ENCODE results near the gene EED. TPM values are rescaled to one million over a fixed set of nuclear protein-coding genes. Genes with fewer than 3 reads are reported as not detected.

The EED gene
- polyA plus RNA-seq, 3 donors, result 2.3 to 17.8 (median 5.1) TPM

DNA sequence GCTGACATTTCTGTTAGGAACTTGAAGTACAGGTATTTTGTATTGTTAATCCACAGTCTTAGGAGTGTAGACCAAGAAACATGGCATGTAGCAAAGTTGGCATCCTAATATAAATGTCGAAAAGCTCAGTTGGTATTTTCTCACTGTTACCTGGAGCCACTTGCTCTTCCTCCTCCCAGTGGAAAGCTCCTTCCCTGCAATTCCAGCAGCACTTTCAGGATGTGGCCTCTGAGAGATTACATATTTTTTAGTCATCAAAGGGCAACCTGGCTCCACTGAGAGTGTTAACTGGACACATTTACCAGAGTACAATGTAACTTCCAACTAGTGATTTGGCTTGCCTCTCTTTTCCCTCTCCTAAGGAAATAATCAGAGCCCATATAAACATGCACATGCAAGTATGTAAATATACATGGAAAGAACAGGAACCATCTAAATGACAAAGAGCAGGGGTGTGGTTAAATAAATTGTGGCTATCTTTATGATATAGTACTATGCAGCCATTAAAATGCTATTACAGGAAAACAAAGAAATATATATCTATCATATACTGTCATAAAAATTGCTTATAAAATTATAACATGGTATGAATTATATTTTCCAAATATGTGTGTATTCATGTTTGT, 14.3 kb upstream of the EED start:
- Histone ChIP-seq H2AFZ (ENCODE audit: insufficient read depth, low read depth, low read length, poor library complexity, severe bottlenecking) (no peak overlapping the region), H3K4me3 (replicated peaks in 1 of 3; ENCODE audit: low read depth in 2 of 3, low read length in 3 of 3) (no peak overlapping the region), H3K27ac (ENCODE audit: low read depth in 1 of 2, low read length in 2 of 2) (no peak overlapping the region), H3K9ac (ENCODE audit: insufficient read depth, low read length, poor library complexity, severe bottlenecking) (no peak overlapping the region), H3K79me2 (ENCODE audit: insufficient read depth, low read length) (no peaks in the 10 kb centered on the region), H4K20me1 (ENCODE audit: insufficient read depth, low read length) (no peaks in the 10 kb centered on the region), H3K9me3 (replicated peaks in 1 of 2; ENCODE audit: control insufficient read depth in 1 of 2, insufficient read depth in 1 of 2, low read length in 2 of 2) (no peaks in the 10 kb centered on the region), H3K36me3 (replicated peaks in 1 of 2; ENCODE audit: control insufficient read depth in 1 of 2, insufficient read depth in 2 of 2, low read length in 2 of 2) (no peaks in the 10 kb centered on the region), H3K27me3 (ENCODE audit: control insufficient read depth in 2 of 2, insufficient read depth in 2 of 2, low read length in 2 of 2) (no peaks in the 10 kb centered on the region), H3K4me1 (ENCODE audit: control insufficient read depth in 1 of 2, insufficient read depth in 2 of 2, low read length in 2 of 2) (no peaks in the 10 kb centered on the region), H3K4me2 (replicated peaks; ENCODE audit: extremely low read depth, low read length, poor library complexity, severe bottlenecking) (no peak overlapping the region)
- DNase-seq, result no peak
- intact Hi-C loops (cut with micrococcal nuclease), result no loop called here
- Mint-ChIP-seq H3K4me1 (peaks cover 8% of the 10 kb centered on the region), H3K4me3 (no peak overlapping the region), H3K36me3 (no peaks in the 10 kb centered on the region), H3K27me3 (ENCODE audit: low read depth in 3 of 3) (peaks cover 0 to 7% (median 6%) of the 10 kb centered on the region in 3 donors), H3K27ac (no peak overlapping the region), H3K9me3 (peaks cover 0 to 2% (median 0%) of the 10 kb centered on the region in 7 donors)
- TF ChIP-seq, protein P1, sequence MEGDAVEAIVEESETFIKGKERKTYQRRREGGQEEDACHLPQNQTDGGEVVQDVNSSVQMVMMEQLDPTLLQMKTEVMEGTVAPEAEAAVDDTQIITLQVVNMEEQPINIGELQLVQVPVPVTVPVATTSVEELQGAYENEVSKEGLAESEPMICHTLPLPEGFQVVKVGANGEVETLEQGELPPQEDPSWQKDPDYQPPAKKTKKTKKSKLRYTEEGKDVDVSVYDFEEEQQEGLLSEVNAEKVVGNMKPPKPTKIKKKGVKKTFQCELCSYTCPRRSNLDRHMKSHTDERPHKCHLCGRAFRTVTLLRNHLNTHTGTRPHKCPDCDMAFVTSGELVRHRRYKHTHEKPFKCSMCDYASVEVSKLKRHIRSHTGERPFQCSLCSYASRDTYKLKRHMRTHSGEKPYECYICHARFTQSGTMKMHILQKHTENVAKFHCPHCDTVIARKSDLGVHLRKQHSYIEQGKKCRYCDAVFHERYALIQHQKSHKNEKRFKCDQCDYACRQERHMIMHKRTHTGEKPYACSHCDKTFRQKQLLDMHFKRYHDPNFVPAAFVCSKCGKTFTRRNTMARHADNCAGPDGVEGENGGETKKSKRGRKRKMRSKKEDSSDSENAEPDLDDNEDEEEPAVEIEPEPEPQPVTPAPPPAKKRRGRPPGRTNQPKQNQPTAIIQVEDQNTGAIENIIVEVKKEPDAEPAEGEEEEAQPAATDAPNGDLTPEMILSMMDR (IDR thresholded peaks at IDR 0.05), result no peak
- no CpG with 5 or more reads among the region's 1 CpG for WGBS (ENCODE audit: insufficient coverage)

DNA sequence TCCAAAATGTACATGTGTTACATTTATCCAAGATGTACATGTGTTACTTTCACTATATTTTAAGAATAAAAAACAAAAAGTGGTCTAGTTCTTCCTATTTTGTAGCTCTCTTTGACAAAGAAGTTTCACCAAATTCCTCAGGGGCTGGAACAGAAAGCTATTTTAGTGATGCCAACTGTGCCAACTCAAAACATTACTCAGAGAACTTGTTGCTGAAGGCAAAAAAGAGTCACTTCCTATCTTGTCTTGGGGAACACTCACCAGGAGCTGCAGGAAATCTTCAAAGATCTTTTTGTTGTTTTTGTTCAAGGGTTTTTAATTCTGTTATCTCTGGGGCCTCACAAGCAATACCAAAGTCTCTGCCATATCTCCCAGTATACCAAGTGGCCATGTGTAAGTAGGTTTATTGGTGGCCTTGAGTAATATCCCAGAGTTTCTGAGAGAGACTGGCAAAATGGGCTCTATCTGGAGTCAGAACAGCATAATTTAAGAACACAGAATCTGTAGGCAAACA, 13.6 kb upstream of the EED start:
- H2AFZ ChIP-seq (ENCODE audit: insufficient read depth, low read depth, low read length, poor library complexity, severe bottlenecking), result no peak overlapping the region
- H3K9me3 ChIP-seq (replicated peaks in 1 of 2; ENCODE audit: control insufficient read depth in 1 of 2, insufficient read depth in 1 of 2, low read length in 2 of 2), result no peaks in the 10 kb centered on the region
- H4K20me1 ChIP-seq (ENCODE audit: insufficient read depth, low read length), result no peaks in the 10 kb centered on the region
- no peaks in the 10 kb centered on the region for H3K4me1 ChIP-seq (ENCODE audit: control insufficient read depth in 1 of 2, insufficient read depth in 2 of 2, low read length in 2 of 2)
- no peak overlapping the region for H3K27ac ChIP-seq (ENCODE audit: low read depth in 1 of 2, low read length in 2 of 2)
- Mint-ChIP-seq H3K27me3 (ENCODE audit: low read depth in 3 of 3) (peaks cover 0 to 7% (median 6%) of the 10 kb centered on the region in 3 donors), H3K27ac (no peak overlapping the region), H3K4me1 (peaks cover 8% of the 10 kb centered on the region), H3K4me3 (no peak overlapping the region), H3K36me3 (no peaks in the 10 kb centered on the region), H3K9me3 (peaks cover 0 to 2% (median 0%) of the 10 kb centered on the region in 7 donors)
- intact Hi-C loops (cut with micrococcal nuclease), result no loop called here
- H3K27me3 ChIP-seq (ENCODE audit: control insufficient read depth in 2 of 2, insufficient read depth in 2 of 2, low read length in 2 of 2), result no peaks in the 10 kb centered on the region
- DNase-seq, result no peak
- no peaks in the 10 kb centered on the region for H3K79me2 ChIP-seq (ENCODE audit: insufficient read depth, low read length)
- no peak overlapping the region for H3K4me3 ChIP-seq (replicated peaks in 1 of 3; ENCODE audit: low read depth in 2 of 3, low read length in 3 of 3)
- H3K9ac ChIP-seq (ENCODE audit: insufficient read depth, low read length, poor library complexity, severe bottlenecking), result no peak overlapping the region
- no peak overlapping the region for H3K4me2 ChIP-seq (replicated peaks; ENCODE audit: extremely low read depth, low read length, poor library complexity, severe bottlenecking)
- H3K36me3 ChIP-seq (replicated peaks in 1 of 2; ENCODE audit: control insufficient read depth in 1 of 2, insufficient read depth in 2 of 2, low read length in 2 of 2), result no peaks in the 10 kb centered on the region
- TF ChIP-seq, protein P1 (IDR thresholded peaks at IDR 0.05), result no peak

Data from CD14-positive monocyte (primary cell).